PC-3 (cell line): ENCODE data around the gene CBX1. TPM values are rescaled to one million over a fixed set of nuclear protein-coding genes. Genes with fewer than 3 reads are reported as not detected.

Experiments used
- ATAC-seq: fragments of 200-7000 bp; cut with Tn5 transposase; 2 replicates; pipeline ENCODE4 v1.9.1; 2020; ENCODE audit warnings: mild to moderate bottlenecking, moderate library complexity
- BruUV-seq: library from RNA; stranded (reverse); fragments of 400-500 nt; replicated peaks from 2 replicates; lab custom pipeline; 2021; lab: Mats Ljungman, UMichigan
- CTCF ChIA-PET: fragments of 300-600 bp; sonication (Branson Sonifier 250); formaldehyde crosslinking; loops from one replicate; lab custom pipeline; 2022; ENCODE audit warnings: antibody characterized with exemption; lab: Charles Lee
- POLR2A ChIA-PET: fragments of 300-600 bp; sonication (Branson Sonifier 250); formaldehyde crosslinking; loops from one replicate; lab custom pipeline; 2022; ENCODE audit warnings: antibody characterized with exemption; ENCODE audit not compliant: unreplicated experiment; lab: Charles Lee
- DNase-seq: peaks from one replicate; pipeline ENCODE4 v3.0.0-alpha.2; 2015
- H2AFZ ChIP-seq: fragments of 300-600 bp; sonication (generic); 2 replicates; pipeline ENCODE4 v1.6.0; 2016; ENCODE audit warnings: antibody characterized with exemption, low read length
- H3F3A ChIP-seq: fragments of 300-600 bp; sonication (generic); one replicate; pipeline ENCODE4 v1.6.0; 2017; ENCODE audit warnings: antibody characterized with exemption, low read length, control low read depth, mild to moderate bottlenecking; ENCODE audit not compliant: unreplicated experiment
- H3K27ac ChIP-seq: fragments of 300-600 bp; sonication (generic); 2 replicates; pipeline ENCODE4 v1.5.1; 2016; ENCODE audit warnings: mild to moderate bottlenecking, low read length
- H3K27me3 ChIP-seq: fragments of 300-600 bp; sonication (generic); 2 replicates; pipeline ENCODE4 v1.6.1; 2016; ENCODE audit warnings: low read length, mixed read lengths
- H3K36me3 ChIP-seq: fragments of 300-600 bp; sonication (generic); 2 replicates; pipeline ENCODE4 v1.6.1; 2016; ENCODE audit warnings: low read depth, mixed run types, low read length, mixed read lengths
- H3K4me1 ChIP-seq: fragments of 300-600 bp; sonication (generic); 2 replicates; pipeline ENCODE4 v1.5.1; 2016; ENCODE audit warnings: low read length; ENCODE audit not compliant: insufficient read depth
- H3K4me2 ChIP-seq: fragments of 300-600 bp; sonication (generic); 2 replicates; pipeline ENCODE4 v1.6.0; 2016; ENCODE audit warnings: low read length
- H3K4me3 ChIP-seq: fragments of 300-600 bp; sonication (generic); 2 replicates; pipeline ENCODE4 v1.5.1; 2016; ENCODE audit warnings: mild to moderate bottlenecking, low read length, mixed read lengths
- H3K79me2 ChIP-seq: fragments of 300-600 bp; sonication (generic); 2 replicates; pipeline ENCODE4 v1.6.1; 2017; ENCODE audit warnings: low read length, mixed read lengths
- H3K9ac ChIP-seq: fragments of 300-600 bp; sonication (generic); 2 replicates; pipeline ENCODE4 v1.6.0; 2016; ENCODE audit warnings: mild to moderate bottlenecking, low read length
- H3K9me2 ChIP-seq: fragments of 300-600 bp; sonication (generic); replicated peaks from 2 replicates; pipeline ENCODE4 v1.6.1; 2016; ENCODE audit warnings: mixed run types, low read length, mixed read lengths
- H3K9me3 ChIP-seq: fragments of 300-600 bp; sonication (generic); 2 replicates; pipeline ENCODE4 v1.6.1; 2016; ENCODE audit warnings: low read length, mixed read lengths
- H4K20me1 ChIP-seq: fragments of 300-600 bp; sonication (generic); 2 replicates; pipeline ENCODE4 v1.6.1; 2016; ENCODE audit warnings: low read length, mixed read lengths
- CTCF ChIP-seq: fragments of 300-600 bp; sonication (generic); conservative IDR thresholded peaks from 2 replicates; pipeline ENCODE4 v1.5.1; 2017; ENCODE audit warnings: antibody characterized with exemption, low read depth, mild to moderate bottlenecking, low read length
- EZH2 ChIP-seq: fragments of 300-600 bp; sonication (generic); IDR thresholded peaks from one replicate; pipeline ENCODE4 v1.6.1; 2017; ENCODE audit warnings: antibody characterized with exemption, mild to moderate bottlenecking, low read length; ENCODE audit not compliant: unreplicated experiment
- EZH2phosphoT487 ChIP-seq: fragments of 300-600 bp; sonication (generic); IDR thresholded peaks from 2 replicates; pipeline ENCODE4 v1.6.1; 2018; ENCODE audit warnings: mild to moderate bottlenecking, antibody characterized with exemption, low read length, borderline replicate concordance
- intact Hi-C: fragments of 100-400 bp; cut with micrococcal nuclease; formaldehyde crosslinking; loops from 2 replicates; pipeline ENCODE4 v1.9.0; 2023
- total RNA-seq: library from RNA; depleted of rRNA; stranded (reverse); fragments of >200 nt; gene quantifications from 2 replicates; pipeline ENCODE4 v1.2.3, GENCODE V29; 2014

The CBX1 gene
- total RNA-seq, 1 experiment from 2014 or later = 119 TPM

GRCh38 chr17:48100160-48100559 is 1.1 kb downstream of the CBX1 start:
- no peak for ATAC-seq
- POLR2A ChIA-PET = interaction anchor here (0.7 to 1.1 kb wide), 2 partner anchors 12 to 75 kb away, joined by 3 read pairs; no protein-coding TSS in a partner anchor
- no peaks in the 10 kb centered on the region for H3K9me3 ChIP-seq
- TSS peak; percentile 51 for BruUV-seq
- CTCF ChIA-PET = interaction anchor here (0.7 kb wide), 1 partner anchor 75 kb away, joined by 4 read pairs; no protein-coding TSS in a partner anchor
- TF ChIP-seq CTCF (no peak), EZH2 (no peak), EZH2phosphoT487 (no peak)
- DNase-seq = no peak
- H3K27ac ChIP-seq = no peak overlapping the region
- H4K20me1 ChIP-seq = peaks cover 16% of the 10 kb centered on the region
- H3K79me2 ChIP-seq = peaks cover 60% of the 10 kb centered on the region
- peaks cover 8% of the 10 kb centered on the region; the same call in 1 of the 2 replicates for H3K36me3 ChIP-seq
- intact Hi-C loops = loop anchor here (2.0 kb wide), 3 partner anchors 31 to 75 kb away; partner anchors contain the start of gene NFE2L1
- no peaks in the 10 kb centered on the region for H3F3A ChIP-seq
- peak overlapping the region; percentile 93 for H3K4me2 ChIP-seq
- H3K9me2 ChIP-seq = no peaks in the 10 kb centered on the region
- peak overlapping the region; percentile 85 for H3K9ac ChIP-seq
- peak overlapping the region; percentile 78 for H3K4me3 ChIP-seq
- H3K4me1 ChIP-seq = peaks cover 10% of the 10 kb centered on the region
- H3K27me3 ChIP-seq = no peaks in the 10 kb centered on the region
- H2AFZ ChIP-seq = peak overlapping the region; percentile 73

- CTCF ChIA-PET = no interaction called here
Observed at GRCh38 chr17:48095611-48096010, 5.7 kb downstream of the CBX1 start.

More at GRCh38 chr17:48095611-48096010, 5.7 kb downstream of the CBX1 start:
- TF ChIP-seq EZH2 (no peak), CTCF (no peak), EZH2phosphoT487 (no peak)
- BruUV-seq = no TSS peak
- Histone ChIP-seq H3K9me2 (no peaks in the 10 kb centered on the region), H3K36me3 (peaks cover 23% of the 10 kb centered on the region; the same call in 1 of the 2 replicates), H3K4me2 (no peak overlapping the region), H4K20me1 (peaks cover 25% of the 10 kb centered on the region), H3K27me3 (no peaks in the 10 kb centered on the region), H3K9ac (no peak overlapping the region), H2AFZ (no peak overlapping the region), H3K4me1 (peaks cover 6% of the 10 kb centered on the region), H3K79me2 (peaks cover 100% of the 10 kb centered on the region), H3K9me3 (no peaks in the 10 kb centered on the region), H3K4me3 (no peak overlapping the region), H3F3A (no peaks in the 10 kb centered on the region), H3K27ac (no peak overlapping the region)
- no peak for ATAC-seq
- intact Hi-C loops = no loop called here
- no peak for DNase-seq
- POLR2A ChIA-PET = no interaction called here
